Adipocyte (in vitro differentiated cells): ENCODE data around the gene OR52J3.

Experiments used
- DNase-seq: peaks from one replicate; pipeline ENCODE4 v3.0.0-alpha.2; 2015; ENCODE audit warnings: low read depth
- H3K27me3 ChIP-seq: replicated peaks from 2 replicates; pipeline ENCODE4 v1.7.0; 2013; ENCODE audit warnings: mild to moderate bottlenecking, low read length, moderate library complexity; ENCODE audit not compliant: control insufficient read depth, insufficient read depth
- H3K36me3 ChIP-seq: 2 replicates; pipeline ENCODE4 v1.7.0; 2013; ENCODE audit warnings: low read length, mild to moderate bottlenecking, moderate library complexity; ENCODE audit not compliant: control insufficient read depth, insufficient read depth, severe bottlenecking
- H3K4me1 ChIP-seq: 2 replicates; pipeline ENCODE4 v1.7.0; 2013; ENCODE audit warnings: mild to moderate bottlenecking, low read length, moderate library complexity; ENCODE audit not compliant: control insufficient read depth, insufficient read depth
- H3K4me3 ChIP-seq: 2 replicates; pipeline ENCODE4 v1.7.0; 2013; ENCODE audit warnings: mild to moderate bottlenecking, low read length, moderate library complexity
- H3K9ac ChIP-seq: 2 replicates; pipeline ENCODE4 v1.7.0; 2013; ENCODE audit warnings: mild to moderate bottlenecking, low read length, moderate library complexity
- H3K9me3 ChIP-seq: 2 replicates; pipeline ENCODE4 v1.7.0; 2013; ENCODE audit warnings: mild to moderate bottlenecking, low read length, moderate library complexity; ENCODE audit not compliant: control insufficient read depth

Gene OR52J3

DNA sequence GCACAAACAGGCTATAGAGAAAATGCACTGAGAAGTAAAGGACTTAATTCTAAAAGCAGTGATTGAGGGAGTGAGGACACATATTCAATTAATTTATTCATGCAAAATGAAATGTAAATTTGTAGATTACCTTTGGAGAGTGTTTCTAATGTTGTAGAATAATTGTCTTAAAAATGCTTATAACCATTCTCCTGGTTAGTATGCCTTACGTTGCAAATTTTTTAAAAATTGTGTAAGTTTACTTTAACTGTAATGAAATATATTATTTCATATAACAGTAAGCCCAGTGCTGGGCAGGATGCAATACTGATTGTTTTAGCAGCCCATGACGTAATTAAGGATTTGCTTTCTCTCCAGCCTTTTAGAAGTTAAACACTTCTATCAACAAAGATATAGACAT is 49.7 kb downstream of the OR52J3 start:
- no peaks in the 10 kb centered on the region for H3K27me3 ChIP-seq
- no peak overlapping the region for H3K4me3 ChIP-seq
- no peaks in the 10 kb centered on the region for H3K36me3 ChIP-seq
- DNase-seq = no peak
- H3K9ac ChIP-seq = no peak overlapping the region
- no peaks in the 10 kb centered on the region for H3K4me1 ChIP-seq
- H3K9me3 ChIP-seq = no peaks in the 10 kb centered on the region
